GM12875 (cell line): Measurements from ENCODE around the gene SLC6A7.
A peak's percentile ranks its signal among the peaks of the same experiment; 100 is the strongest.

ENCODE experiments used
- H3K4me3 ChIP-seq: one replicate; pipeline ENCODE4 v1.5.1; 2011; ENCODE audit warnings: low read depth, low read length, control low read depth
- CTCF ChIP-seq: IDR thresholded peaks from 2 replicates; pipeline ENCODE4 v1.5.1; 2011; ENCODE audit warnings: low read depth, mild to moderate bottlenecking, control low read depth, inconsistent platforms, low read length, moderate library complexity, borderline replicate concordance; ENCODE audit not compliant: insufficient read depth

Gene SLC6A7

DNA sequence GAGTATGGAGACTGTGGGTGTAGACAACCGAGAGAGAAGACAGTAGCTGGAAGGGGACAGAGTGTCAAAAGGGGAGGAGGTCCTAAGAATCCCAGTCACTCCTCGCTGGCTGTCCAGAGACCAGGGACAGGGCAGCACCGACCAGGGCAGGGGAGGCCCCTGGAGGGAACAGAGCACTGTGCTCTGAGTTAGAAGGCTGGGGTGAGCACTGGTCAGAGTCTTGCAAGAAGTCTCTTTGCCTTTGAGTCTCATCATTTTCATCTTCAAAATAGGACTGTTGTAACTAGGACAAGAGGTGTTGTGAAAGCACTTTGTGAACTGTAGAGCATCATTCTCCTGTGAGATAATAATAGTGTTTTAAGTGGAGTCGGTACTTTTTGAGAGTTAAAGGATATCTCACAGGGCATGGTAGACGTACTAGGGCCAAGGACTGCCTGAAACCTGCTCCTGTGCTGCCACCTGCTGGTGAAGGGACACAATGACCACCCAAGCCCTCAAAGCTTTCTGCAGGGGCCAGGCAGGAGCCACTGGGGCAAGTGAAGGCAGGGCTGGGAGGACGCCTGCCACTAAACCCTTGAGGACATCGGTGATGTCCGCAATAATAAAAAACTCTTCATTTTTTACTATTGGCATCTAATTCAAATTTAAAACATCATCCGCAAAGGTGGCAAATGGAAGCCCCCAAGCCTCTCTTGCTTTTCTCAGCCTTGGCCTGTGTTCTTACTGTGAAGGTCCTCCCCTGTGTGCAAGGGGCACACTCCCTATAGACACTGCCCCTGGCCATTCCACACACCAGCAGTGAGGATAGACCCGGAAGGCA, 28.2 kb downstream of the SLC6A7 start:
- H3K4me3 ChIP-seq = no peak overlapping the region
- peak; percentile 83 for TF ChIP-seq CTCF

DNA sequence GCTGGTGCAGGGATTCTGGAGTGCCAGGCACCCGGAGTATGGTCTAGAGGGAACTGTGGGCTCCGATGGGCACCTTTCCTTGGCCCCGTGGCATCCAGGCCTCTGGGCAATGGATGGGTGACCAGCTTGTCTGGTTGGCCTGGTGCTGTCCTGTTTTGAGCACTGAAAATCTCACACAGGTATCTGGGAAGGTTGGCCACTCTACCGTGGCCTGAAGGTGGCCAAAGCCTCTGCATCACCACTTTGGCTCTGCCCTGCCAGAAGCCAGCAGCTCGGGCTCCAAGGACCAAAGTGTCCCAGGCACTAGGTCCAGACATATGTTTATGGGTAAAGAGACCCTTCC, 28.8 kb downstream of the SLC6A7 start:
- TF ChIP-seq CTCF = no peak
- no peak overlapping the region for H3K4me3 ChIP-seq

DNA sequence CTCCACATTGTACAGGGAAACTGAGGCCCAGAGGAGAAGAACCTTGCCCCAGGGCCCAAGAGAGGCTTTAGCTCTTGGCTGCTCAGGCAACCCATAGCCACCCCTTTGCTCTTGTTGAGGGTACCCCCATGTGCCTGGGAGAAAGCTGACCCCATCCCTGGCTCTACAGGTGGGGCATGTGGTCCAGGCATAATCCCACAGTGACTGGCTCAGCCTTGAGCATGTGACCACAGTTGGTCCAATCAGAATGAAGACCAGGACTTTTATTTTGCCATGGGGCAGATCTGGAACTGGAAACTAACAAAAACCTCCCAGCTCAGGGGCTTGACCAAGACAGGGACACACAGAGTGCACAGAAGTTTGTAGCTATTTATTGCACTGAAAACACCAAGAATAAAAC, 29.3 kb downstream of the SLC6A7 start:
- no peak for TF ChIP-seq CTCF
- no peak overlapping the region for H3K4me3 ChIP-seq

GRCh38 chr5:150219861-150220260, 30.0 kb downstream of the SLC6A7 start:
- no peak overlapping the region for H3K4me3 ChIP-seq
- no peak for TF ChIP-seq CTCF

DNA sequence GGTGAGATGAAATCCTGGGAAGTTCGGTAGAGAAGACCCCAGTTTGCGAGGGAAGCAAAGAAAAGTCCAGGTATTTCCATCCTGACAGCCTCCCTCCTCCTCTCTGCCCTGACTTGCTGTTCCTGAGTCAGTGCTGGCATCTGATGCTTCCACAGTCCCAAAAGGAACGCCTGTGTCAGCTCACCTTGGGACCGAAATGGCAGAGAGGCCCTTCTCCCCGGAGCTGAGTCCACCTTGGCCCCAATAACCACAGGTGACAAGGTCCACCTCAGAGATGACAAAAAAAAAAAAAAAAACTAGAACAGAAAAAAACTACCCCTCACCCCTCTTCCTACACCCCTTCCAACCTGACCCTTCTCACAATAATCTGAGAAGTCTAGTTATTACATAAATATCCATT, 31.6 kb downstream of the SLC6A7 start:
- no peak for TF ChIP-seq CTCF
- H3K4me3 ChIP-seq = no peak overlapping the region

- TF ChIP-seq CTCF = no peak
- no peak overlapping the region for H3K4me3 ChIP-seq
Measured at GRCh38 chr5:150222906-150223305, 33.0 kb downstream of the SLC6A7 start.

DNA sequence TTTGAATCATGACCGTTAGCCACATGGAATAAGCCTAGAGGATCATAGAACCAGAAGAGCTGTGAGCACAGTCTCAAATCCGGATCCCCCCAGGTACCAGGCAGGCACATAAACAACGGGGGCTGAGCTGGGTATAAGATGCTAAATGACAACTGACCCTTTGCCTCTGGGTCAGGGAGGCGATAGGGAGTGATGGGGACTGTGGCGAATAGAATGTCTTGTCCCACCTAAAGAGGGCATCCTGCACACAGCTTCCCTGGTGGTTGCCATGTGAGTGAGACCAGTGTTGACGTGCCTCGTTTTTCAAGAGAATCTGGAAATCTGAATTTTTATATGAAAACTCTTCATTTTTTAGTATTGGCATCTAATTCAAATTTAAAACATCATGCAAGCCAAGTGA, 33.6 kb downstream of the SLC6A7 start:
- no peak for TF ChIP-seq CTCF

More for the DNA sequence above, 33.6 kb downstream of the SLC6A7 start:
- no peak overlapping the region for H3K4me3 ChIP-seq
